Activated T-cell treated with anti-CD3 and anti-CD28 coated beads for 4 hours (primary cell): ENCODE measurements around the gene RAPGEF6.
"Not testable (repeated sequence)": the region's sequence is repeated elsewhere in the genome, so short reads cannot be mapped to it uniquely, and the experiment has no call there.

Source experiments
- DNase-seq: peaks from one replicate; pipeline ENCODE4 v3.0.0-alpha.2; 2020

The RAPGEF6 gene

DNA sequence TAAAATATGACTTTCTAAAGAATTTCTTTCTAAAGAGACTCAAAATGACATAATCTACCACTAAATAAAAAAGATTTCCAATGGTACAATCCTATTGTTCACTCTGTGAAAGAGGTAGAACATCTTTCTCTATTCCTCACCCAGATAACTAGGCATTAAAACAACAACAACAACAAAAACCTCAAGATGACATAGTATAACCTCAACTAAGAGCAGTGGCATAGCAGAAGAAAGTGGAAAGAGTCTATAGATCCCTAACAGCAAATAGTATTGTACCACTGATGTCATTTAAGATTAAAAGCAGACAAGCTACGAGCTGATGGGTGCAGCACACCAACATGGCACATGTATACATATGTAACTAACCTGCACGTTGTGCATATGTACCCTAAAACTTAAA lies 29.9 kb downstream of the RAPGEF6 start:
- no peak for DNase-seq

- peak; percentile 22 for DNase-seq
These were observed 39.7 kb downstream of the RAPGEF6 start for GRCh38 chr5:131595088-131596033.

DNA sequence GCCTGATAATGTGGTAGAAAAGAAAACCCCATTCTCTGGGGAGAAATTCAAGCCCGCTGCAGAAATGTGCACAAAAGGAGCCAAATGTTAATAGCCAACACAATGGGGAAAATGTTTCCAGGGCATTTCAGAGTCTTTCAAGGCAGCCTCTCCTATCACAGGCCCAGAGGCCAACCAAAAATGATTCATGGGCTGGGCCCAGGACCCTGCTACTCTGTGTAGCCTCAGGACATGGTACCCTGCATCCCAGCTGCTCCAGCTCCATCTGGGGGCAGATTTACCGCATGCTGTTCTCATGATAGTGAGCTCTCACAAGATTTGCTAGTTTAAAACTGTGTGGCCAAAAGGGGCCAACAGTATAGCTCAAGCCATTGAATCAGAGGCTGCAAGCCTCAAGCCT lies 41.1 kb downstream of the RAPGEF6 start:
- DNase-seq: no peak

DNA sequence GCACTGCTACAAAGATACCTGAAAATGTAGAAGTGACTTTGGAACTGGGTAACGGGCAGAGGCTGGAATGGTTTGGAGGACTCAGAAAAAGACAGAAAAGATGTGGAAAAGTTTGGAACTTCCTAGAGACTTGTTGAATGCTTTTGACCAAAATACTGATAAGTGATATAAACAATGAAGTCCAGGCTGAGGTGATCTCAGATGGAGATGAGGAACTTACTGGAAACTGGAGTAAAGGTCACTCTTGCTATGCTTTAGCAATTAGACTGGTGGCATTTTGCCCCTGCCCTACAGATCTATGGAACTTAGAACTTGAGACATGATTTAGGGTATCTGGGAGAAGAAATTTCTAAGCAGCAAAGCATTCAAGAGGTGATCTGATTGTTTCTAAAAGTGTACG lies 41.6 kb downstream of the RAPGEF6 start:
- not testable (repeated sequence) for DNase-seq

GRCh38 chr5:131589510-131590348 lies 45.3 kb downstream of the RAPGEF6 start:
- no peak for DNase-seq

- no peak for DNase-seq
These were observed 47.5 kb downstream of the RAPGEF6 start for GRCh38 chr5:131587541-131587940.

DNA sequence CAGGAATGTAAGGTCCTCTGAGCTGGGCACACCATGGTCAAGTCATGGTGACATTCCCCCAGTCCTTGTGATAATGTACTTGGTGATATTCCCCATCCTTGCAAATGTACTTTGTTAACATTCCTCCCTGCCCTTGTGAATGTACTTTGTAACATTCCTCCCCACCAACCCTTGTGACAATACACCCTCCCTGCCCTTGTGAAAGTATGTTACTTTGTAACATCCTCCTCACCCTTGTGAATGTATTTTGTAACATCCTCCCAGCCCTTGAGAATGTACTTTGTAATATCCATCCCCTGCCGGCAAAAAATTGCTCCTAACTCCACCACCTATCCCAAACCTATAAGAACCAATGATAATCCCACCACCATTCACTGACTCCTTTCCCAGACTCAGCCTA lies 53.3 kb downstream of the RAPGEF6 start:
- DNase-seq: no peak

DNA sequence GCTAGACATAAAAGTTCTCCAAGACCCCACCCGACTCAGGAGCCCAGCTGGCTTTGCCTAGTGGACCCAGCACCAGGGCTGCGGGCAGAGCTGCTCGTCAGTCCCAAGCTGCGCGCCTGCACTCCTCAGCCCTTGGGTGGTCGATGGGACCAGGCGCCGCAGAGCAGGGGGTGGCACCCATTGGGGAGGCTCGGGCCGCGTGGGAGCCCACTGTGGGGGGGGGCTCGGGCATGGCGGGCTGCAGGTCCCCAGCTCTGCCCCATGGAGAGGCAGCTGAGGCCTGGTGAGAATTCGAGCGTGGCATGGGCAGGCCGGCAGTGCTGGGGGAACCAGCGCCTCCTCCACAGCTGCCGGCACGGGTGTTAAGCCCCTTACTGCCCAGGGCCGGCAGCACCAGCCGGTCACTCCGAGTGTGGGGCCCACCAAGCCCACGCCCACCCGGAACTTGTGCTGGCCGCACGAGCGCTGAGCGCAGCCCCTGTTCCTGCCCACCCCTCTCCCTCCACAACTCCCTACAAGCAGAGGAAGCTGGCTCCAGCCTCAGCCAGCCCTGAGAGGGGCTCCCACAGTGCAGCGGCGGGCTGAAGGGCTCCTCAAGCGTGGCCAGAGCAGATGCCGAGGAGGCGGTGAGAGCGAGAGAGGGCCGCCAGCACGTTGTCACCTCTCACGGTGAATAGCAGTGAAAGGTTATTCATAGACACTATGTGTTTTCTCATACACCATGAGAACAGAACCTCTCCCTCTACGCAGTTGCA lies 54.9 kb downstream of the RAPGEF6 start:
- DNase-seq: no peak

DNA sequence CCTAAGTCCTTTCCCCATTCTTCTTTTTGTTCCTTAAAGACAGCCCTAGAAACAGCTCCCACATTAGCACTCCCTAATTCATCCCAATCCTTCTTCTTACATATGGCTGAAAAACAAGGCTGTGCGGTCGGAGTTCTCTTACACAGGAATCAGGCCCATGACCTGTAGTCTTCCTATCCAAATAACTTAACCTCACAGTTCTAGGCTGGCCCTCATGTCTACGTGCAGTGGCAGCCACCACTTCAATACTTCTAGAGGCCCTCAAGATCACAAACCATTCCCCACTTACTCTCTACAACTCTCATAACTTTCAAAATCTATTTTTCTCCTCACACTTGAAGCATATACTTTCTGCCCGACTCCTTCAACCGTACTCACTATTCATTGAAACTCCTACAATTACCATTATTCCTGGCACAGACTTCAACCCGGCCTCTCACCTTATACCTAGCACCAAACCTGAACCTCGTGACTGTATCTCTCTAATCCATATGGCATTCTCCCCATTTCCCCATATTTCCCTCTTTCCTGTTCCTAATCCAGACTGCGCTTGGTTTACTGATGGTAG lies 59.3 kb downstream of the RAPGEF6 start:
- no peak for DNase-seq

GRCh38 chr5:131571669-131572168 lies 63.3 kb downstream of the RAPGEF6 start:
- no peak for DNase-seq

GRCh38 chr5:131570757-131571156 lies 64.3 kb downstream of the RAPGEF6 start:
- no peak for DNase-seq

GRCh38 chr5:131564229-131564652 lies 70.8 kb downstream of the RAPGEF6 start:
- DNase-seq: no peak

DNA sequence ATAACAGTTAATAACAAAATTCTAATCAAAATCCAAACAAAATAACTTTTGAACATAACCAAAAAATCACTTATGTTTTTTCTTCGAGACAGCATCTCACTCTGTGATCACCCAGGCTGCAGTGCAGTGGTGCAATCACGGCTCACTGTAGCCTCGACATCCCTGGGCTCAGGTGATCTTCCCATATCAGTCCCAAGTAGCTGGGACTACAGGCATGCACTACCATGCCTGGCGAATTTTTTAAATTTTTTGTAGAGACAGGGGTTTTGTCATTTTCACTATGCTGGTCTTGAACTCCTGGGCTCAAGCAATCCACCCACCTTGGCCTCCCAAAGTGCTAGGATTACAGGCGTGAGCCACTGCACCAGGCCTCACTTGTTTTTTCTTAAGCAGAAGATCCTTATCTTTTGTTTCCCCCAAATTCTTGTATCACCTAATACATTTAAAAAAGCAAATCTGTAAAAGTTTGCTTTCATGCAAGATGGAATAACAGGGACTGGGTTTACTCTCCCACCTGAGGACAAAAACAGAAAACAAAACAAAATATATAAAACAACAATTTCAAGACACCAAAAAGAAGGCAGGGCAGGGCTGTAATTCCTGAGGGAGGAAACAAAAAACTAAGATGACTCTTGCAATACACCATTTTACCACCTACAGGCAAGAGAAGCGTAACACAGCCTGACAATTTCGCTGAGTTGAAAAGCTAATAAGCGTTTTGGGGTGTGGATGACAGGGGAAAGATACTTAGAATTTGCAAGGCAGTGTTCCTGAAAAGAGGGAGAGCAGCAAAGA lies 71.4 kb downstream of the RAPGEF6 start:
- no peak for DNase-seq

DNA sequence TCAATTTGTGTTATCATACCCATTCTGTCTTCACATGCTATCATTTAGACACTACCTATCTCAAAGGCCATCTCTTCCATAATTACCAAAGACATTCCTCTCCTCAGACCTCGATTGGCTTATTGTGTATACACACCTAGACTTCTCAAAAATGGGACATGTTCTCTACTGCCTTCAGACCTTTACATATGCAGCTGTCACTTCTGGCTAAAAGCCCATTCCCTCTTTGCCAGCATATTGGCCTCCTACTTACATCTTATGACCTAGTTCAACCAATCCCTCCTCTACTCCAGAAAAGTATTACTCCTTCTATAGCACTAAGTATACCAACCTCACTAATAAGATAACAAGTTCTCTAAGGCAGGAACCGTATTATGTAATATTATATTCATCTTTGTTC lies 84.4 kb downstream of the RAPGEF6 start:
- no peak for DNase-seq

- DNase-seq: no peak
These were observed 86.9 kb downstream of the RAPGEF6 start for GRCh38 chr5:131548176-131548575.

GRCh38 chr5:131545845-131546244 lies 89.2 kb downstream of the RAPGEF6 start:
- no peak for DNase-seq

DNA sequence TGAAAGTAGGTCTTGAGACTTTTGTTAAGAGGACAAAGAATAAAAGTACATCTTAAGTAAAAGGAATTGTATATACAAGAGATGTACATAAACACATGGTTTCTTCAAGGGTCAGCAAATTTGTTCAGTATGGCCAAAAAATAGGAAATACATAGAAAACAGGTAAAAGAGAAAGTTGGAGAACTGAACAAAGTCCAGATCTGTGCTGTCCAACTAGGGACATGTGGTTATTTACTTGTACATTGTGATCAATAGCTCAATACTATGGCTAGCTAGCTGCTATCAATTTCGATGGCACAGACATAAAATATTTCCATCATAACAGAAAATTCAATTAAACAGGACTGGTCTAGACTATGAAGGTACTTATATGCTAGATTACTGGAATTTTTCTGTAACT lies 92.3 kb downstream of the RAPGEF6 start:
- DNase-seq: no peak

GRCh38 chr5:131541762-131542161 lies 93.3 kb downstream of the RAPGEF6 start:
- DNase-seq: no peak

DNA sequence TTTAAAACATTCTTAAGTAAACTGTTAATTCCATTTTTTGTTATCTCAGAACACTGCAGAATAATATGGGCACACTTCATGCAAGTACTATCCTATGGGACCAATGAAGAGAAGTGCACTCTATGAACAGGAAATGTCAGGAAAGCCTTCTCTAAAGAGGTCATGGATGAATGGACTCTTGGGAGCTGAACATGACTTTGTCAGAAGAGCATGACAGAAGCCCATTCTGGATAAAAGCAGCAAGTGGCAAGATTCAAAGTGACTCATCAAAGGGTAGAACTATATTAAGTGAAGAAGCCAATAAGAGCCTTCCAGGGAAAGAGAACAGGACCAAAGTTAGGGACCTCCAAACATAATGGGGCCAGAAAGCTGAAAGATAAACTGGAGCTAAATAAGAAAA lies 94.0 kb downstream of the RAPGEF6 start:
- DNase-seq: no peak

- DNase-seq: no peak
These were observed 95.8 kb downstream of the RAPGEF6 start for GRCh38 chr5:131539251-131539650.

DNA sequence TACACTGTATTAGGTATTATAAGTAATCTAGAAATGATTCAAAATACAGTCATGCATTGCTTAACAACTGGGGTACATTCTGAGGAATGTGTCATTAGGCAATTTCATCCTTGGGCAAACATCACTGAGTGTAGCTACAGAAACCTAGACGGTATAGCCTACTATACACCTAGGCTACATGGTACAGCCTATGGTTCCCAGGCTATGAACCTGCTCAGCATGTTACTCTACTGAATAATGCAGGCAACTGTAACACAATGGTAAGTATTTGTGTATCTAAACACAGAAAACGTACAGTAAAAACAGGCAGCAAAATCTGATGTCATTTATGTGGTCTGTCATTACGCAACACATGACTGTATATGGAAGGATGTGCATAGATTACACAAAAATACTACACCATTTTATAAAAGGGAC lies 96.8 kb downstream of the RAPGEF6 start:
- DNase-seq: no peak
